Body of pancreas (tissue), 4 donors: Measurements from ENCODE around the gene NOL9. TPM values are rescaled to one million over a fixed set of nuclear protein-coding genes. Genes with fewer than 3 reads are reported as not detected.

Experiments
- ATAC-seq: fragments of 150-250 bp; one replicate; pipeline ENCODE4 v1.9.1; 2016
- DNase-seq, 4 donors: peaks; one replicate each; pipeline ENCODE4 v3.0.0-alpha.2; 2019
- H3K27ac ChIP-seq, 4 donors: fragments of 200-600 bp; sonication (generic); 1 replicate in 3 of 4; 2 replicates in 1 of 4; pipeline versions ENCODE4 v1.5.1 to v1.6.1; 2016 to 2019; ENCODE audit warnings: mild to moderate bottlenecking in 1 of 4, mixed read lengths in 1 of 4, moderate library complexity in 1 of 4
- H3K27me3 ChIP-seq, 2 donors: fragments of 200-600 bp; sonication (generic); one replicate each; pipeline ENCODE4 v1.6.0; 2016; ENCODE audit warnings: mild to moderate bottlenecking in 1 of 2
- H3K36me3 ChIP-seq, 2 donors: fragments of 200-600 bp; sonication (generic); replicated peaks in 1 of 2; 2 replicates each; pipeline ENCODE4 v1.5.1; 2016; ENCODE audit warnings: low read depth in 2 of 2; ENCODE audit not compliant: insufficient read depth in 1 of 2
- H3K4me1 ChIP-seq: fragments of 200-600 bp; sonication (generic); one replicate; pipeline ENCODE4 v1.6.0; 2016
- H3K4me3 ChIP-seq, 2 donors: fragments of 200-600 bp; sonication (generic); 1 replicate in 1 of 2; 2 replicates in 1 of 2; pipeline ENCODE4 v1.5.1; 2016 to 2019
- H3K9me3 ChIP-seq, 3 donors: fragments of 200-600 bp; sonication (generic); 1 replicate in 2 of 3; 2 replicates in 1 of 3; pipeline ENCODE4 v1.5.1; 2016
- CTCF ChIP-seq, 7 experiments: fragments of 450-650 bp in 4 of 7; fragments of 200-600 bp in 3 of 7; sonication (generic) in 3 of 7; IDR thresholded peaks; one replicate each; pipeline ENCODE4 v1.5.1; 2016 to 2019; ENCODE audit warnings: antibody characterized with exemption in 7 of 7
- POLR2A ChIP-seq, 3 donors: fragments of 450-650 bp; IDR thresholded peaks; one replicate each; pipeline ENCODE4 v1.6.1; 2016; ENCODE audit warnings: antibody characterized with exemption in 3 of 3, mild to moderate bottlenecking in 2 of 3
- WGBS, 2 donors: methylation state at CpG; one replicate each; pipeline ENCODE4 v1.1.5; 2017; 5-methylcytosine and 5-hydroxymethylcytosine counted together
- intact Hi-C: fragments of 100-400 bp; cut with DNase I; formaldehyde crosslinking; loops from one replicate; pipeline ENCODE4 v1.15.1; 2023
- total RNA-seq, 2 donors: library from RNA; depleted of rRNA; stranded (reverse); fragments of >200 nt; gene quantifications; one replicate each; pipeline ENCODE4 v1.1.0, GENCODE V29; 2016

NOL9 gene
- total RNA-seq, 2 donors from 2014 or later, result 13.7 to 27.4 TPM

DNA sequence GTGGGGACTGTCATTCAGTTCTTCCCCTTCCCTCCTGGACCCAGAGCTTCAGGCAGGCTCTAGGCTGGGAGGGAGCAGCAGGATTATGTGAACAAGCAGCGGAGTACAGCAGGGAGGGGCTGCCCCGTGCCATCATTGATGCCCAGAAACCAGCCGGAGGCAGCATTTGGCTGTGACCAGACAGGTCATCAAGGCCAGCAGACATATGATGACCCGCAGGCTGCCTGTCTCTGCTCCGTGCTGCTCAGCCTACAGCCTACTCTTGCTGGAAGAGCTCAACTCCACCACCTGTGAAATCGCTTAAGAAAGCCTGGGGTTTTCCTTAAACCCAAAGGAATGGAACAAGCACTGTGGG is 43.4 kb upstream of the NOL9 start:
- peak overlapping the region in 1 of 4 donors; percentile 2 for H3K27ac ChIP-seq
- intact Hi-C loops, result no loop called here

GRCh38 chr1:6596886-6597776 is 42.8 kb upstream of the NOL9 start:
- no peak for ATAC-seq
- no peaks in the 10 kb centered on the region for H3K27me3 ChIP-seq
- intact Hi-C loops, result no loop called here
- H3K9me3 ChIP-seq, result no peaks in the 10 kb centered on the region
- peaks cover 10 to 35% of the 10 kb centered on the region in 2 donors for H3K36me3 ChIP-seq
- H3K4me3 ChIP-seq, result no peak overlapping the region
- no peak for DNase-seq
- H3K4me1 ChIP-seq, result peaks cover 51% of the 10 kb centered on the region
- peak overlapping the region in 2 of 4 donors; percentile 2 to 31 for H3K27ac ChIP-seq
- 58 to 70% methylated on average over 11 to 15 of the region's 15 CpGs for whole genome bisulfite sequencing, 2 donors
- TF ChIP-seq CTCF (IDR thresholded peaks at IDR 0.05), result no peak
- no peak for TF ChIP-seq POLR2A (IDR thresholded peaks at IDR 0.05)

More for the DNA sequence above, 43.4 kb upstream of the NOL9 start:
- 56 to 68% methylated on average over 1 to 6 of the region's 6 CpGs for WGBS, 2 donors
- no peaks in the 10 kb centered on the region for H3K9me3 ChIP-seq
- TF ChIP-seq CTCF (IDR thresholded peaks at IDR 0.05), result no peak
- no peak for TF ChIP-seq POLR2A (IDR thresholded peaks at IDR 0.05)
- no peaks in the 10 kb centered on the region for H3K27me3 ChIP-seq
- no peak for DNase-seq
- H3K4me3 ChIP-seq, result no peak overlapping the region
- ATAC-seq, result no peak
- H3K4me1 ChIP-seq, result peaks cover 51% of the 10 kb centered on the region
- H3K36me3 ChIP-seq, result peaks cover 10 to 30% of the 10 kb centered on the region in 2 donors

- no peak for ATAC-seq
- 51 to 56% methylated on average over 7 of the region's 7 CpGs for WGBS, 2 donors
- H3K27ac ChIP-seq, result peak overlapping the region in 1 of 4 donors; percentile 31
- peaks cover 51% of the 10 kb centered on the region for H3K4me1 ChIP-seq
- no peak for DNase-seq
- peaks cover 10 to 35% of the 10 kb centered on the region in 2 donors for H3K36me3 ChIP-seq
- TF ChIP-seq POLR2A (IDR thresholded peaks at IDR 0.05), result no peak
- no peak for TF ChIP-seq CTCF (IDR thresholded peaks at IDR 0.05)
- intact Hi-C loops, result no loop called here
- H3K4me3 ChIP-seq, result no peak overlapping the region
- H3K9me3 ChIP-seq, result no peaks in the 10 kb centered on the region
- no peaks in the 10 kb centered on the region for H3K27me3 ChIP-seq
Observed at GRCh38 chr1:6596351-6596750, 42.0 kb upstream of the NOL9 start.

- 86 to 90% methylated on average over 11 of the region's 11 CpGs for WGBS, 2 donors
- intact Hi-C loops, result no loop called here
- DNase-seq (peak in 2 of 4 donors; percentile 41 to 42), ATAC-seq (no peak)
- no peaks in the 10 kb centered on the region for H3K9me3 ChIP-seq
- peak overlapping the region in 1 of 4 donors; percentile 17 for H3K27ac ChIP-seq
- no peak overlapping the region for H3K4me3 ChIP-seq
- peaks cover 44% of the 10 kb centered on the region for H3K4me1 ChIP-seq
- H3K36me3 ChIP-seq, result peaks cover 10 to 35% of the 10 kb centered on the region in 2 donors
- TF ChIP-seq CTCF (IDR thresholded peaks at IDR 0.05), result no peak
- TF ChIP-seq POLR2A (IDR thresholded peaks at IDR 0.05), result no peak
- no peaks in the 10 kb centered on the region for H3K27me3 ChIP-seq
Observed at GRCh38 chr1:6594977-6595740, 40.8 kb upstream of the NOL9 start.
